Measurements from ENCODE around the gene MYO5B. TPM values are rescaled to one million over a fixed set of nuclear protein-coding genes. Genes with fewer than 3 reads are reported as not detected.
"Not testable (repeated sequence)": the region's sequence is repeated elsewhere in the genome, so short reads cannot be mapped to it uniquely, and the experiment has no call there.

MYO5B gene
- polyA plus RNA-seq, 1 of the 3 experiments (the other 2 are of a cell fraction), result 1.3 TPM

GRCh38 chr18:49837889-49838288 lies 357.1 kb downstream of the MYO5B start:
- Histone ChIP-seq H3K36me3 (replicated peaks in 1 of 2; ENCODE audit: control insufficient read depth in 1 of 2, insufficient read depth in 2 of 2, low read length in 1 of 2) (no peaks in the 10 kb centered on the region), H3K4me2 (no peak overlapping the region), H3K27ac (ENCODE audit: low read depth in 2 of 2, low read length in 1 of 2) (no peak overlapping the region), H3K9ac (no peak overlapping the region), H3K4me3 (ENCODE audit: low read depth in 2 of 2, low read length in 1 of 2) (no peak overlapping the region), H2AFZ (ENCODE audit: low read depth) (no peak overlapping the region), H3K9me3 (no peaks in the 10 kb centered on the region), H3K9me2 (no peaks in the 10 kb centered on the region), H3K4me1 (ENCODE audit: control insufficient read depth in 1 of 2, insufficient read depth in 2 of 2, low read depth in 1 of 2, low read length in 1 of 2) (no peaks in the 10 kb centered on the region; a peak in 1 of 4 replicates), H3K27me3 (ENCODE audit: insufficient read depth) (no peaks in the 10 kb centered on the region), H3K79me2 (ENCODE audit: insufficient read depth) (no peaks in the 10 kb centered on the region), H4K20me1 (ENCODE audit: insufficient read depth) (no peaks in the 10 kb centered on the region), H3F3A (replicated peaks; ENCODE audit: insufficient read depth) (no peaks in the 10 kb centered on the region)
- ChIA-PET CTCF (interaction anchor here (1.3 to 4.6 kb wide), 2 partner anchors 24 to 327 kb away, joined by 4 to 16 read pairs; no protein-coding TSS in a partner anchor), POLR2A (no interaction called here)
- no peak for TF ChIP-seq TEAD4 (IDR thresholded peaks at IDR 0.05; ENCODE audit: borderline replicate concordance, insufficient read depth)
- TF ChIP-seq POLR2AphosphoS5 (IDR thresholded peaks at IDR 0.05; ENCODE audit: low read depth, low read length), result no peak
- TF ChIP-seq MAX (IDR thresholded peaks at IDR 0.05; ENCODE audit: low read depth), result no peak
- TF ChIP-seq FOSL2 (IDR thresholded peaks at IDR 0.05; ENCODE audit: borderline replicate concordance, low read depth), result no peak
- no peak for TF ChIP-seq TAF1 (IDR thresholded peaks at IDR 0.05; ENCODE audit: borderline replicate concordance, low read depth, low read length)
- TF ChIP-seq EP300 (IDR thresholded peaks at IDR 0.05; ENCODE audit: borderline replicate concordance in 1 of 2, low read depth in 1 of 2, low read length in 1 of 2), result no peak
- no peak for TF ChIP-seq ELF1 (IDR thresholded peaks at IDR 0.05)
- no peak for TF ChIP-seq MEF2A (IDR thresholded peaks at IDR 0.05; ENCODE audit: borderline replicate concordance, low read depth)
- TF ChIP-seq CHD2 (IDR thresholded peaks at IDR 0.05; ENCODE audit: low read length, partially characterized antibody), result no peak
- TF ChIP-seq SMC3 (IDR thresholded peaks at IDR 0.05; ENCODE audit: low read depth, low read length), result no peak
- no peak for TF ChIP-seq RFX5 (IDR thresholded peaks at IDR 0.05; ENCODE audit: low read length)
- no peak for TF ChIP-seq FOXM1 (IDR thresholded peaks at IDR 0.05; ENCODE audit: low read depth)
- no peak for TF ChIP-seq CTCF (IDR thresholded peaks at IDR 0.05)
- no peak for TF ChIP-seq TCF12 (IDR thresholded peaks at IDR 0.05)
- TF ChIP-seq YY1 (IDR thresholded peaks at IDR 0.05; ENCODE audit: low read depth), result no peak
- no peak for TF ChIP-seq GATA2 (CRISPR knock-in tag; IDR thresholded peaks at IDR 0.05)
- TF ChIP-seq SIN3A (IDR thresholded peaks at IDR 0.05; ENCODE audit: borderline replicate concordance, low read depth, low read length), result no peak
- no peak for TF ChIP-seq ZBTB33 (IDR thresholded peaks at IDR 0.05; ENCODE audit: borderline replicate concordance, low read depth)
- WGBS (ENCODE audit: low lambda C conversion rate), result 88% methylated on average over 5 of the region's 5 CpGs
- DNase-seq, result no peak

- WGBS (ENCODE audit: low lambda C conversion rate), result 89% methylated on average over 8 of the region's 9 CpGs
- POLR2A ChIA-PET; H3K4me2 ChIP-seq; H3K4me1 ChIP-seq (ENCODE audit: control insufficient read depth in 1 of 2, insufficient read depth in 2 of 2, low read depth in 1 of 2, low read length in 1 of 2); DNase-seq; H3K79me2 ChIP-seq (ENCODE audit: insufficient read depth); H2AFZ ChIP-seq (ENCODE audit: low read depth); H3K9ac ChIP-seq; H4K20me1 ChIP-seq (ENCODE audit: insufficient read depth); H3K27me3 ChIP-seq (ENCODE audit: insufficient read depth); H3K4me3 ChIP-seq (ENCODE audit: low read depth in 2 of 2, low read length in 1 of 2); H3F3A ChIP-seq (replicated peaks; ENCODE audit: insufficient read depth); H3K36me3 ChIP-seq (replicated peaks in 1 of 2; ENCODE audit: control insufficient read depth in 1 of 2, insufficient read depth in 2 of 2, low read length in 1 of 2); H3K27ac ChIP-seq (ENCODE audit: low read depth in 2 of 2, low read length in 1 of 2); H3K9me2 ChIP-seq; H3K9me3 ChIP-seq: not testable (repeated sequence)
- CTCF ChIA-PET, result interaction anchor here (1.3 to 1.4 kb wide), 2 partner anchors 22 to 326 kb away, joined by 4 to 5 read pairs; no protein-coding TSS in a partner anchor
These were observed 357.6 kb downstream of the MYO5B start for GRCh38 chr18:49837316-49837835.

Measured in SK-N-SH (cell line).